22Rv1 (cell line): Measurements from ENCODE around the gene HCRT.

Source experiments
- CTCF ChIP-seq: fragments of 450-650 bp; IDR thresholded peaks from 2 replicates; pipeline ENCODE4 v1.5.1; 2017; ENCODE audit warnings: mild to moderate bottlenecking
- ZFX ChIP-seq: fragments of 450-650 bp; IDR thresholded peaks from 2 replicates; pipeline ENCODE4 v1.6.1; 2017; ENCODE audit warnings: antibody characterized with exemption, borderline replicate concordance

- no peak for TF ChIP-seq CTCF
- no peak for TF ChIP-seq ZFX
Measured at GRCh38 chr17:42188749-42189650, 3.7 kb upstream of the HCRT start.
